Epidermal melanocyte (primary cell): ENCODE measurements around the gene AP1S2.
"Not testable (repeated sequence)": the region's sequence is repeated elsewhere in the genome, so short reads cannot be mapped to it uniquely, and the experiment has no call there.

Source experiments
- DNase-seq: peaks from one replicate; pipeline ENCODE4 v3.0.0; 2011; ENCODE audit warnings: low spot score; ENCODE audit not compliant: insufficient read length

AP1S2 gene

GRCh38 chrX:15855568-15856221 lies 1.1 kb upstream of the AP1S2 start:
- no peak for DNase-seq

- no peak for DNase-seq
Measured at GRCh38 chrX:15854080-15854655, 445 bp downstream of the AP1S2 start.

GRCh38 chrX:15853586-15854079 lies 980 bp downstream of the AP1S2 start:
- no peak for DNase-seq

GRCh38 chrX:15849555-15849954 lies 5.1 kb downstream of the AP1S2 start:
- no peak for DNase-seq

GRCh38 chrX:15848576-15848975 lies 6.0 kb downstream of the AP1S2 start:
- DNase-seq = peak; percentile 19

GRCh38 chrX:15843960-15844359 lies 10.7 kb downstream of the AP1S2 start:
- no peak for DNase-seq

GRCh38 chrX:15841853-15842516 lies 12.6 kb downstream of the AP1S2 start:
- no peak for DNase-seq

- DNase-seq = no peak
Measured at GRCh38 chrX:15838017-15838416, 16.6 kb downstream of the AP1S2 start.

- DNase-seq = no peak
Measured at GRCh38 chrX:15834827-15835595, 19.6 kb downstream of the AP1S2 start.

GRCh38 chrX:15834053-15834452 lies 20.6 kb downstream of the AP1S2 start:
- no peak for DNase-seq

- not testable (repeated sequence) for DNase-seq
Measured at GRCh38 chrX:15831347-15831746, 23.3 kb downstream of the AP1S2 start.

- DNase-seq = no peak
Measured at GRCh38 chrX:15829217-15829616, 25.4 kb downstream of the AP1S2 start.

GRCh38 chrX:15825936-15826335 lies 28.7 kb downstream of the AP1S2 start:
- no peak for DNase-seq

- no peak for DNase-seq
Measured at GRCh38 chrX:15822922-15823321, 31.7 kb downstream of the AP1S2 start.

GRCh38 chrX:15820106-15821073 lies 34.2 kb downstream of the AP1S2 start:
- DNase-seq = no peak

GRCh38 chrX:15816886-15817285 lies 37.7 kb downstream of the AP1S2 start:
- DNase-seq = no peak

GRCh38 chrX:15816438-15816809 lies 38.2 kb downstream of the AP1S2 start:
- no peak for DNase-seq

GRCh38 chrX:15815779-15816437 lies 38.7 kb downstream of the AP1S2 start:
- no peak for DNase-seq

GRCh38 chrX:15814771-15815365 lies 39.7 kb downstream of the AP1S2 start:
- DNase-seq = no peak

- DNase-seq = no peak
Measured at GRCh38 chrX:15813416-15813815, 41.2 kb downstream of the AP1S2 start.
